GM18951 (cell line): ENCODE measurements around the gene FAM174B.

Experiments used
- POLR2A ChIP-seq: IDR thresholded peaks from 4 replicates; pipeline ENCODE4 v1.6.1; 2011; ENCODE audit warnings: mild to moderate bottlenecking; ENCODE audit not compliant: insufficient read length, insufficient read depth; ENCODE audit errors: extremely low read depth
- in situ Hi-C: fragments of 300-500 bp; cut with MboI; formaldehyde crosslinking; loops from one replicate; pipeline ENCODE4 v1.12.0; 2022; ENCODE audit warnings: low sequenced_read_pairs, mixed read lengths, inconsistent platforms; ENCODE audit not compliant: unreplicated experiment

The FAM174B gene

GRCh38 chr15:92629276-92629974 is 26.1 kb downstream of the FAM174B start:
- TF ChIP-seq POLR2A = no peak
- in situ Hi-C loops = no loop called here

DNA sequence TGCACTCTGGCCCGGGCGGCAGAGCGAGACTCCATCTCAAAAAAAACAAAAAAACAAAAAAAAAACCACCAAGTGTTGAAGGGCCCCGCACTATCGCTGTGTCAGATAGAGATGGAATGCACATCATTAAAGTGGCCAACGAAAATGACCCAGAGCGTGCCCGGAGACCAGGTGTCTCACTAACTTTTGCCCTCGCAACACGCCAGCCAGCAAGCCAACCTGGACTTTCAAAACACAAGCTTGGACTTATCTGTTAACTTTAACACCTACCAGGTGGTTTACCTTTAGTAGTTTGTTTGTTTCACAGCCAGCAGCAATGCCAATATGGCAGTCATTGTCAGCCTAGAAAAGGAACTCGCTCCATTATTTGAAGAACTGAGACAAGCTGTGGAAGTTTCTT is 28.6 kb downstream of the FAM174B start:
- in situ Hi-C loops = no loop called here
- TF ChIP-seq POLR2A = no peak

GRCh38 chr15:92625251-92625980 is 30.2 kb downstream of the FAM174B start:
- in situ Hi-C loops = no loop called here

DNA sequence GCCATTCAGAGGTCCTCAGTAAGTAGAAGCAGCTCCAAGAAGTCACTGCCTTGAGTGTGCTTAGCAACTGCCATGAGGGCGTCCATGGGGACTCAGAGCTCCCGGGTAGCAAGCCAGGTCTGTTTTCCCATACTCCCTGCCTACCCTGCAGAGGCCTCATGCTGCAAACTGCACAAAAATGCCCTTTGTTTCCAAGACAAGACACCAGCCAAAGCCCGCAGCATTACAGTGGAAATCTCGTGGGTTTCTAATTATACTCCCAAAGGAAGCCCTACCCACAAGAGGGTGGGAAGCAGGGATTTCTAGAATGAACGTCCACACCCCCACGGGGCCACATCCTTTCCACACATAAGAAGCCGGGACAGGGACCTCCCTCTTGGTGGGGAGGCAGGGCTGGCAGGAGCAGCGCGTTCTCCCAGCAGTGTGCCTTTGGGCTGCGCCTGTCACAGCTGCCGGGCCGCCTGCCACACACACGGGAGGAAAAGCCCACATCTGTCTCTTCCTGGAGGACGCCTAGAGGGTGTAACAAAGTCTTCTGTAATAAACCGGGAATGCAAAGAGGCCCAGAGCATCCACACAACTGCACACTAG is 31.1 kb downstream of the FAM174B start:
- in situ Hi-C loops = no loop called here
- no peak for TF ChIP-seq POLR2A

More at GRCh38 chr15:92625251-92625980, 30.2 kb downstream of the FAM174B start:
- TF ChIP-seq POLR2A = no peak

DNA sequence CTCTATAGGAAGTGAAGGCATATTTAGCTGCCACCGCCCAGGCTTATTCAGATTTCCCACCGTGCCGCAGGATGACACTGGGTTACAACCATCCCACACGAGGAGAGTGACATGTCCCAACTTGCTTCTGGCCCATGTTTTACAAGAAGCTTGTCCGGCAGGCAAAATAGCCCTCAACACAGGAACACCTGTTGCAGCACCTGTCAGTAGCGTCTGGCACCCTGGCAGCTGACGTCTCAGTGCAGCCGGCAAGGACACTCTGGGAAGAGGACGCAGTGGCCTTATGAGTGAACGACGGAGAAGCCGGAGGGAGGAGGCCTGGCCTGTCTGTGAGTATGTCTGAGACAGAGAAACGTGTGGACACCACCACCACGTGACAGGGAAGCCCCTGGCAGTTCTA is 32.1 kb downstream of the FAM174B start:
- TF ChIP-seq POLR2A = no peak

GRCh38 chr15:92621972-92622533 is 33.5 kb downstream of the FAM174B start:
- in situ Hi-C loops = no loop called here
- no peak for TF ChIP-seq POLR2A

More for the DNA sequence above, 32.1 kb downstream of the FAM174B start:
- in situ Hi-C loops = no loop called here

- TF ChIP-seq POLR2A = no peak
- in situ Hi-C loops = no loop called here
Observed at GRCh38 chr15:92620991-92621390, 34.6 kb downstream of the FAM174B start.

DNA sequence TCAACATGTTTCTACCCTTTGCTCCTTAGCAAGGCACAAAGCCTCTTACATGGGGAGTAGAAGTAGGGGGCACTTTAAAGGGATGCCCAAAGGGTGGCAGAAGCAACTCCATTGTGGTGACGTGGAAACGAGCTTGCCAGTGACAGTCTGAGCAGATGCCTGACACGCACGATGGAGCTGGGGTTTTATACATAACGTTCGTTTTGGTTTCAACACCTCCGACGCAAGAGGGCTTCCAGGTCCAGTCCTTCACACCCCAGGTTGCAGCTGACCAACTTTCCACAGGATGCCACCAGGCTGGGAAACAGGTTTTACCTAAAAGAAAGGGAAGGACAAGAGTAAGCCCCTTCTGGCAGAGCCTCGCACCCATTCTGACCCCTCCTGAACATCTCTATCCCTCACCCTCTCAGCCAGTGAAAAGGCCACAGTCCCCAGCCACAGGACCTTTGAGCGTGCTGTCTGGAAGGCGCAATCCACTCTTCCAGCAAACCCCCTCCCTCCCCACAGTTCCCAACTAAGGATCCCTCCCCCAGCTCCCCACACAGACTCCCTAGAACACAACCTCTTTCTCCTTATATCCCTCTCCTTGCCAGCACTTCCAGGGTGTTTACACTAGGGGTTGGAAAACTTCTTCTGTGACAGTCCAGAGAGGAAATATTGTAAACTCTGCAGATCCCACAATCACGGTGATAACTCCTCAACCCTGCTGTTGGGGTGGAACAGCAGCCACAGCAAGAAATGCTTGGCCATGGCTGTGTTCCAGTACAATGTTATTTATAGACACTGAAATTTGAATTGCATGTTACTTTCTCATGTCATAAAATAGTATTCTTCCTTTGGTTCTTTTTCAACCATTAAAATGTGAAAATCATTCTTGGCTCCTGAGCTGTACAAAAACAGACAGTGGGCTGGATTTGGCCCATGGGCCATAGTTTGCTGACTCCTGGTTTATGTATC is 36.2 kb downstream of the FAM174B start:
- in situ Hi-C loops = no loop called here
- no peak for TF ChIP-seq POLR2A

- no peak for TF ChIP-seq POLR2A
- in situ Hi-C loops = no loop called here
Observed at GRCh38 chr15:92617549-92618520, 37.7 kb downstream of the FAM174B start.

DNA sequence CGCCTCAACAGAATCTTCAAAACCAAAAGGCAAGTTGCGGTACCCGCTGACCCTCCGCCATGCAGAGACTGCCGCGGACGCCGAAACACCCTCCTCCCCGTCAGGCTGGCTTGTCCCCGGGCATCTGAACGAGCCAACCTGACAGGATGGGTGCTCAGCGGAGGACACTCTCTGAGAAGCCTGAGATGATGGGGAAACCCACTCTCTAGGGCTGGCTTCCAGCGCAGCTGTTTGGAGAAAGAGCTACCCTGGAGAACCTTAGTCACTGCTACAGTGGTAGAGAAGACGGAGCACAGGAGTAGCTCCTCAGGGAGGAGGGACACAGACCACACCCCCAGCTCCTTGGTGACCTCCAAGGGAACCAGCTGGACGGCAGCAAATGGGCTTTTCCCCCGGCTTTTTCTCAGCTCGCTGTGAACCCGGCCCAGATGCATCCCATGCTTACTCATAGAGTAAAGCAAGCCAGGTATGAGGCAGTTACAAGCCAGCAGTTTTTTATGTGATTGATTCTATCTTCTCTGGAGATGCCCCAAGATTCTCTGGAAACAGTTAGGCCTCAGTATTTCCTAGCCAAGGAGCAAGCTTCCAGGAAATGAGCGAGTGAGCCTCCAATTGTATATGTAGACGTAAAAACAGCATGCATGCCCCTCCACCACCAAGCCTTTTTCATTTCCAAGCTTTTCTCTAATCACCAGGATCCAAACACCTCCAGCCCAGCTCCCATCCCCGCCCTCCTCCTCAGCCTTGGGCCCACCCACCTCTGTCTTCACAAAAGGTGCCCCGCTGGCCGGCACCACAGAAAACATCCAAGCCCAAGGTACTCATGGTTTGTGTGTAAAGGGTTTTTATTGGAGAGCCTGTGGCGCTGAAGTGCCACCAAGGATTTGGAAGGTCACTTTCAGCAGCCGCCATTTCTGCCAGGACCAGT is 38.7 kb downstream of the FAM174B start:
- no peak for TF ChIP-seq POLR2A
- in situ Hi-C loops = no loop called here
